OCI-LY7 (cell line): Measurements from ENCODE around the gene ZCCHC18.

Experiments
- EZH2phosphoT487 ChIP-seq: fragments of 200-600 bp; sonication (generic); IDR thresholded peaks from 2 replicates; pipeline ENCODE4 v1.6.1; 2018; ENCODE audit warnings: low read depth, borderline replicate concordance, mild to moderate bottlenecking, mixed run types, antibody characterized with exemption, low read length, moderate library complexity, mixed read lengths
- TF ChIP-seq, protein P1 (sequence below): fragments of 200-600 bp; sonication (generic); conservative IDR thresholded peaks from 2 replicates; pipeline ENCODE4 v1.5.1; 2014; ENCODE audit warnings: mild to moderate bottlenecking, antibody characterized with exemption, low read length, moderate library complexity, mixed read lengths

DNA sequence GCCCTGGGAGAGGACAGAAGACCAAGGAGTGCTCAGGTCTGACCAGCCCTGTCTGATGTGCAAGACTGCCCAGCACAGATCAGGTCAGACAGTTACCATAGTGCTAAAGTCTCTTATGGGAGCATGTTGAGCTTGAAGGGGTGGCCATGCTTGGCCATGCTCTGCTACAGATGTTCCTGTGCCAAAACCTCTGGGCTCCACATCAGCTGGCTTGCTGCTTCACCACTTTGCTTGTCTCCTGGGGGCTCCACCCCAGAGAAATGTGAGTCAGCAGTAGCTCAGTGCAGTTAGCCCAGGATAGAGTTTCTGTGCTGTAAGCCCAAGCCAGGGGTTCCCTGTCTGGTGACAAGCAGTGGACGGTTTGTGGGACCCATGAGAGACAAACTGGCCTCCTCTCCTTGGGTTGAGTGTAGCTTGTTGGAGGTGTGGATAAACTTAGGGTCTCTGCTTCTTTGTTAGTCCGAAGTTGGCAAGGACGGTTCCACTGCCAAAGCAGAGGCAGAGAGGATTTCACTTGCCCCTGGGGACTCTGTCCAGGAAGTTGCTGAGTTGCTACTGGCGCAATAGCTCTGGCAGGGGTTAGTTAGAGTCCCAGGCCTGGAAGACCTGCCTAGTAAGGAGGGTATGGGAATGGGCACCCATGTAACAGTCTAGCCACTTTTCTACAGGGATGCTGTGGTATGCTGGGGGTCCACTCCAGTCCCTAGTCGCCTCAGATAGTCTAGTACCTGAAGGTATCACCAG lies 27.6 kb upstream of the ZCCHC18 start:
- TF ChIP-seq, protein P1, sequence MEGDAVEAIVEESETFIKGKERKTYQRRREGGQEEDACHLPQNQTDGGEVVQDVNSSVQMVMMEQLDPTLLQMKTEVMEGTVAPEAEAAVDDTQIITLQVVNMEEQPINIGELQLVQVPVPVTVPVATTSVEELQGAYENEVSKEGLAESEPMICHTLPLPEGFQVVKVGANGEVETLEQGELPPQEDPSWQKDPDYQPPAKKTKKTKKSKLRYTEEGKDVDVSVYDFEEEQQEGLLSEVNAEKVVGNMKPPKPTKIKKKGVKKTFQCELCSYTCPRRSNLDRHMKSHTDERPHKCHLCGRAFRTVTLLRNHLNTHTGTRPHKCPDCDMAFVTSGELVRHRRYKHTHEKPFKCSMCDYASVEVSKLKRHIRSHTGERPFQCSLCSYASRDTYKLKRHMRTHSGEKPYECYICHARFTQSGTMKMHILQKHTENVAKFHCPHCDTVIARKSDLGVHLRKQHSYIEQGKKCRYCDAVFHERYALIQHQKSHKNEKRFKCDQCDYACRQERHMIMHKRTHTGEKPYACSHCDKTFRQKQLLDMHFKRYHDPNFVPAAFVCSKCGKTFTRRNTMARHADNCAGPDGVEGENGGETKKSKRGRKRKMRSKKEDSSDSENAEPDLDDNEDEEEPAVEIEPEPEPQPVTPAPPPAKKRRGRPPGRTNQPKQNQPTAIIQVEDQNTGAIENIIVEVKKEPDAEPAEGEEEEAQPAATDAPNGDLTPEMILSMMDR, result no peak
- TF ChIP-seq EZH2phosphoT487, result no peak
